Right lobe of liver (tissue), 6 donors: Measurements from ENCODE around the gene OAS3. TPM values are rescaled to one million over a fixed set of nuclear protein-coding genes. Genes with fewer than 3 reads are reported as not detected.

Experiments used
- ATAC-seq, 4 donors: fragments of 200-7000 bp; cut with Tn5 transposase; one replicate each; pipeline ENCODE4 v1.9.1; 2020; ENCODE audit warnings: mild to moderate bottlenecking in 4 of 4, moderate library complexity in 4 of 4
- DNase-seq, 3 donors: peaks; one replicate each; pipeline ENCODE4 v3.0.0-alpha.2; 2020
- H3K27ac ChIP-seq, 3 donors: fragments of 200-600 bp; one replicate each; pipeline ENCODE4 v1.8.0; 2022
- H3K27me3 ChIP-seq, 2 donors: fragments of 200-600 bp; one replicate each; pipeline ENCODE4 v1.8.0; 2022
- H3K36me3 ChIP-seq, 4 donors: fragments of 200-600 bp; sonication (generic) in 1 of 4; one replicate each; pipeline versions ENCODE4 v1.5.1 to v1.8.0; 2017 to 2022; ENCODE audit warnings: control low read depth in 1 of 4
- H3K4me1 ChIP-seq, 4 donors: fragments of 200-600 bp; sonication (generic) in 1 of 4; one replicate each; pipeline versions ENCODE4 v1.5.1 to v1.8.0; 2017 to 2022; ENCODE audit warnings: control low read depth in 1 of 4
- H3K4me3 ChIP-seq, 3 donors: fragments of 200-600 bp; one replicate each; pipeline ENCODE4 v1.8.0; 2022
- H3K9me3 ChIP-seq, 4 donors: fragments of 200-600 bp; sonication (generic) in 1 of 4; one replicate each; pipeline versions ENCODE4 v1.5.1 to v1.8.0; 2017 to 2022; ENCODE audit warnings: control low read depth in 1 of 4
- CTCF ChIP-seq, 4 donors: fragments of 200-600 bp in 3 of 4; fragments of 450-650 bp in 1 of 4; IDR thresholded peaks; one replicate each; pipeline versions ENCODE4 v1.5.1 to v1.8.0; 2016 to 2022; ENCODE audit warnings: antibody characterized with exemption in 4 of 4, mild to moderate bottlenecking in 2 of 4
- POLR2A ChIP-seq: fragments of 450-650 bp; IDR thresholded peaks from one replicate; pipeline ENCODE4 v1.6.1; 2017; ENCODE audit warnings: antibody characterized with exemption, mild to moderate bottlenecking
- WGBS: methylation state at CpG from one replicate; pipeline ENCODE4 v1.1.6; 2018; ENCODE audit warnings: low coverage, low lambda C conversion rate; ENCODE audit not compliant: insufficient coverage; ENCODE audit errors: missing lambda C conversion rate; 5-methylcytosine and 5-hydroxymethylcytosine counted together
- intact Hi-C, 2 donors: fragments of 100-400 bp; cut with DNase I; formaldehyde crosslinking; loops; one replicate each; pipeline versions ENCODE4 v1.11.2 to v1.14.1; 2022
- total RNA-seq, 6 experiments: library from RNA; depleted of rRNA in 2 of 6; stranded (reverse); fragments of >200 nt in 2 of 6; fragmentation: NEBNext Ultra II Directional in 3 of 6; extraction: Animal tissue kit (Norgen Biotek cat#: 25700) in 3 of 6; gene quantifications; one replicate each; pipeline versions ENCODE4 v1.1.0 to v1.2.4, GENCODE V29; 2016 to 2023
- donor health status: DM: no; HTN: yes; CAD: no.
- donor health status: DM: no; HTN: no; CAD: no.
- donor health status: DM: no; HTN: no; CAD: no.
- donor health status: DM: no; HTN: yes; CAD: no.
- donor health status: DM: no; HTN: yes; CAD: no.

OAS3 gene
- total RNA-seq, 6 experiments from 2014 or later: 4.4 to 10.2 (median 7.2) TPM

- TF ChIP-seq POLR2A: no peak
- TF ChIP-seq CTCF (IDR thresholded peaks at IDR 0.05): no peak
- H3K36me3 ChIP-seq: no peaks in the 10 kb centered on the region
- DNase-seq (no peak), ATAC-seq (no peak)
- WGBS: 80% methylated on average over 1 of the region's 1 CpG
- no peaks in the 10 kb centered on the region for H3K4me1 ChIP-seq
- intact Hi-C loops: no loop called here
- no peak overlapping the region for H3K4me3 ChIP-seq
- no peaks in the 10 kb centered on the region for H3K27me3 ChIP-seq
- no peaks in the 10 kb centered on the region for H3K9me3 ChIP-seq
- H3K27ac ChIP-seq: no peak overlapping the region
These were observed 83.2 kb downstream of the OAS3 start for GRCh38 chr12:113021500-113021899.

Other genes starting within 250 kb of the OAS3 start
- gene RPH3A, start 146.7 kb upstream of the OAS3 start, total RNA-seq: under 1 TPM in 1 of 6 experiments, not detected in 5; 0.12 TPM
- gene OAS1, start 31.5 kb upstream of the OAS3 start, total RNA-seq: 10 to 100 TPM; 19.2 to 23.0 (median 22.5) TPM
- gene OAS2, start 40.0 kb downstream of the OAS3 start, total RNA-seq: 10 to 100 TPM in 1 of 6 experiments, 1 to 10 TPM in 5; 5.2 to 13.4 (median 7.1) TPM
- 10 to 100 TPM in 5 of 6 experiments, 1 to 10 TPM in 1; 1.4 to 51.2 (median 20.0) TPM for gene DTX1, start 118.3 kb downstream of the OAS3 start, total RNA-seq
- gene RASAL1, start 197.3 kb downstream of the OAS3 start, total RNA-seq: under 1 TPM in 4 of 6 experiments, not detected in 2; 0.10 to 0.24 (median 0.15) TPM
- gene CFAP73, start 211.2 kb downstream of the OAS3 start, total RNA-seq: under 1 TPM in 1 of 6 experiments, not detected in 5; 0.15 TPM
- gene DDX54, start 247.0 kb downstream of the OAS3 start, total RNA-seq: 10 to 100 TPM; 22.8 to 43.8 (median 31.1) TPM
- 10 to 100 TPM; 11.1 to 33.0 (median 22.3) TPM for gene RITA1, start 247.2 kb downstream of the OAS3 start, total RNA-seq